ENCODE measurements around the gene CERS6. TPM values are rescaled to one million over a fixed set of nuclear protein-coding genes. Genes with fewer than 3 reads are reported as not detected.

The CERS6 gene
- total RNA-seq, 1 experiment from 2014 or later = 12.4 TPM

DNA sequence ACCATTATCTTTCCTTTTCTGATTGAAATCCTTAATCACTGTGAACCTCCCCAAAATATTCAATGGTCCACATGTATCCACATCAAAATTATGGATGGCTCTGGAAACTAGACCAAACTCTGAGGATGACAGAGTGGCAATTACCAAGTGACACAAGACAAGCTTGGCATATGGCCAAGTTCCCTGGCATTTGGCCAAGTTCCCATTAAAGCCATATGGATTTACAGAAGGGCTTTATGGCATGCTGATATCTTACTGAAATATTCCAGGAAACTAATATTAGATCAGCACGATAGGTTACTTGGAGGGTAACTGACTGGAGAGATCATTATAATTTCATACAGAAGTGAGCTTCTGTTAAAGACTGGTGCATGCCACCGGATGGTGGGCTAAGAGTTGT is 21.9 kb upstream of the CERS6 start:
- no peaks in the 10 kb centered on the region for H3K9me3 ChIP-seq
- no peak for DNase-seq

DNA sequence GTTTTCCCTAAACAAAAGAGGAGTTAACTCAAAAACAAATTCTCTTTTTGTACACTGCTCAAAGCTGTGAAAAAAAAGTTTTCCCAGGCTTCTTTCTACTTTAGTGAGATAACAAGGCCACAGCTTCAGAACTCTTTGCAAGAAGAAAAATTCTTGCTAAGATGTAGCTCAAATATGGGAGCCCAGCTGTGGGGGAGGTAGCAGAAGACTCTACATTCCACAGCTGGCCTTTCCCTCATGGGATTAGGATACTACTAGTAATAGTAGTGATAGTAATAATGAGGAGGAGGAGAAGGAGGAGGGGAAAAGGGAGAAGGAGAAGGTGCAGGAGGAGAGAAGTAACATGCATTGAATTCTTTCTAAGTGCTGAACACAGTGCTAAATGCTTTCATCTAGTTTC is 19.2 kb upstream of the CERS6 start:
- DNase-seq = no peak
- H3K27me3 ChIP-seq = no peaks in the 10 kb centered on the region
- no peaks in the 10 kb centered on the region for H3K9me3 ChIP-seq
- H3K36me3 ChIP-seq = no peaks in the 10 kb centered on the region
- H3K4me3 ChIP-seq = no peak overlapping the region

More for the DNA sequence above, 21.9 kb upstream of the CERS6 start:
- no peaks in the 10 kb centered on the region for H3K27me3 ChIP-seq
- H3K36me3 ChIP-seq = no peaks in the 10 kb centered on the region
- no peak overlapping the region for H3K4me3 ChIP-seq

DNA sequence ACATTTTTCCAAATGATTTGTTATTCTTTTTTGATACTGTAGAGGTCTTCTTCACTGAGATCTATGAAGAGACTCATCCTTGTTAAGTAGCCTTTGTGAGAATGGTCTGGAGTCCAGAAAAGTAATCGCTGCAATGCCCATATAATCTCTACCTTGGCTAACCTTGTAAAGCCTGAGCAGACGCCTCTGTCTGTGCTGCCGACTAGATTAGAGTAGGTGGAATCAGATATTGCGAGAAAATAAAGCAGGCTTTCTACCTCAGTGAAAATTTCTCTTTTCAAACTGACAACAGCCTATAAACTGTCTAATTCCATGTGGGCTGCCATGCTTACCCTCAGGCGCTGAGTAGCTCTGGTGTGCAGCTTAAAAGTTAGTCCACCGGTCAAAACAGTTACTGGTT is 17.5 kb upstream of the CERS6 start:
- Histone ChIP-seq H3K27me3 (no peaks in the 10 kb centered on the region), H3K4me3 (no peak overlapping the region), H3K36me3 (no peaks in the 10 kb centered on the region), H3K9me3 (no peaks in the 10 kb centered on the region)
- DNase-seq = no peak

DNA sequence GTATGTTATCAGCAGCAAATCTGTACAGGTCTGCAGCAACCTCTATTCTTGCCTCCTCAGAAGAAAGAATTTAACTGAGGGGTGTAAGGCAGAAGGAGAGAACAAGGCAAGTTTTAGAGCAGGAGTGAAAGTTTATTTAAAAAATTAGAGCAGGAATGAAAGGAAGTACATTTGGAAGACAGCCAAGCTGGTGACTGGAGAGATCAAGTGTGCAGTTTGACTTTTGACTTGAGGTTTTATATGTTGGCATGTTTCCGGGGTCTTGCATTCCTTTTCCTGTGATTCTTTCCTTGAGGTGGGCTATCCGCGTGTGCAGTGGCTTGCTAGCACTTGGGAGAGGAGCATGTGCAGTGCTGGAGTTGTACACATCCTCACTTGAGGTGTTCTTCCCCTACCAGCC is 16.5 kb upstream of the CERS6 start:
- no peak for DNase-seq
- H3K4me3 ChIP-seq = no peak overlapping the region
- no peaks in the 10 kb centered on the region for H3K27me3 ChIP-seq
- H3K9me3 ChIP-seq = no peaks in the 10 kb centered on the region; the same call in 1 of the 2 replicates
- no peaks in the 10 kb centered on the region for H3K36me3 ChIP-seq

DNA sequence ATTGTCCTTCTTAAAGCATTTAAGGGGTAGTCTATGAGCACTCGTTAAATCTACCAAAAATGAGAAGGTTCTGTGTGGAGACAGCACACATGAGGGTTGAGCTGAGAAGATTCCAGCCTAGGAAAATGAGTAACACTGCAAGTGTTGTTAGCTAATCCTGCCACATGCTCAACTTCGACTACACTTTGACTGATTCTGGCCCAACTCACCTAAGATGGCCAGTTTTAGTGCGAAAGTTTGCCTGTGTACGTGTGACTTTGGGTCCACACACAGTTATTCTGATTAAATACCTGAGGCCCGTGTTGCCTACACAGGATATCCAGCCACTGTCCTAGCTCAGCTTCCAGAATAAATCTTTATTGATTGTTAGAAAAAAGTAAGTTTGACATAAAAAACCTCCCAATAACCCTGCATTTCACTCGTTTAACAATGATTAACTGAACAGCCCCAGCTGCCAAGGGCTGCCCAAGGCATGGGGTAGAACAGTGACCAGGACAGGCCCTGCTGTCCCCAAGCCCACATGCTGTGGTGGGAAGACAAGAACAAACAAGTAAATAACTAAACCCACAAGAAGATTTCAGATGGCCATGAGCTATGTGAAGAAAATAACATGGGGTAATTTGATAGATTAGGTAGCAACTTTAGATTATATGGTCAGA is 14.7 kb upstream of the CERS6 start:
- no peak for DNase-seq
- Histone ChIP-seq H3K36me3 (no peaks in the 10 kb centered on the region), H3K27me3 (no peaks in the 10 kb centered on the region), H3K4me3 (no peak overlapping the region), H3K9me3 (no peaks in the 10 kb centered on the region; the same call in 1 of the 2 replicates)

DNA sequence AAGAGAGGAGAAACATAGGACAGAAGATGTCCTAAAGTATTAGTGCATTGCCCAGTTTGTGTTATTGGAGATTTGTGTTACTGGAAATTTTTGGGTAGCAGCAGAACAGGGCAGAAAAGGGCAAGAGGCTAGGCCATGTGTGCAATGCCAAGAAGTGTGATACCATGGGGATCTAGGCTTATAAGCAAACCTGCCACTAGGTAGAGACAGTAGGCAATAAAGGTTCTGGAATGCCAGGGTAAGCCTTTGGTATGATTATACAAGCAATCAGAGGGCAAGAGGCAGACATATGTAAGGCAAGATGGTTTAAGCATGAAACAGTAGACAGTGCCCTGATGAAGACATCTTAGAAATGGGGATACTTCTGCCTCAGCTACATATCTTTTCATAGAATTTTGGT is 12.3 kb upstream of the CERS6 start:
- H3K9me3 ChIP-seq = no peaks in the 10 kb centered on the region; the same call in 1 of the 2 replicates
- H3K27me3 ChIP-seq = no peaks in the 10 kb centered on the region
- DNase-seq = no peak
- no peaks in the 10 kb centered on the region for H3K36me3 ChIP-seq
- no peak overlapping the region for H3K4me3 ChIP-seq

DNA sequence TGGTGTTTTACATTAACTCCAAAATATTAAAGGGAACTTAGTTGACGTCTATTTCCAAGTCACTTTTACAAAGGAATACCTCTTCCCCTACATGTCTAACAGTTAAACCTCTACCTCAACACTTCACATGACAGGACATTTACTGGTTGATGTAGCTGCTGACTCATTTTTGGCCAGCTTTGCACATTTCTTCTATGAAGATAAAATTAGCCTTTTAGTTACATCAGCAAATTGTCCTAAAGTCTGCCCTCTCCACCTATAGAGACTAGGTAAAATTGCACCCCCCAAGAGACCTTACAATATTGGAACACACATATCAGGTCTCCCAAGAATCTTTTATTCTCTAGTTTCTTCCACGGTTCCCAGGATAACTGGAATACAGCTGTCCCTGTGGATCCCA is 10.1 kb upstream of the CERS6 start:
- Histone ChIP-seq H3K4me3 (no peak overlapping the region), H3K36me3 (no peaks in the 10 kb centered on the region), H3K9me3 (no peaks in the 10 kb centered on the region; the same call in 1 of the 2 replicates), H3K27me3 (no peaks in the 10 kb centered on the region)
- DNase-seq = no peak

DNA sequence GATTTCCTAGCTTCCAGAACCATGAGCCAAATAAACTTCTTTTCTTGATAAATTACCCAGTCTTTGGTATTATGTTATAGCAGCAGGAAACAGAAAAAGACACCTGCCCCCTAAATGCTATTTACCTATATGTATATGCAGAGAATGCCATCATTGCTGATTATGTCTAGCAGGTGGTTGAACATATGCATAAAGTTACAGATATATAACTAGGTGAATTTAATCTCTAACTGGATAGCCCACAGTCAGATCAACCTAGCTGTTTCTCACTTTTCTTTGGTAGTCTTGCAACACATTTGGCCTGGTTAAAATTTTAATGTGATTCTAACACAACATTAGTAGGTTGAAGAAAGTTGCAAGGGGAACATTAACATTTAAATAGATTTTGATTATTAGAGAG is 7.1 kb upstream of the CERS6 start:
- no peak for DNase-seq
- Histone ChIP-seq H3K36me3 (no peaks in the 10 kb centered on the region), H3K27me3 (no peaks in the 10 kb centered on the region), H3K9me3 (no peaks in the 10 kb centered on the region; the same call in 1 of the 2 replicates), H3K4me3 (no peak overlapping the region)

DNA sequence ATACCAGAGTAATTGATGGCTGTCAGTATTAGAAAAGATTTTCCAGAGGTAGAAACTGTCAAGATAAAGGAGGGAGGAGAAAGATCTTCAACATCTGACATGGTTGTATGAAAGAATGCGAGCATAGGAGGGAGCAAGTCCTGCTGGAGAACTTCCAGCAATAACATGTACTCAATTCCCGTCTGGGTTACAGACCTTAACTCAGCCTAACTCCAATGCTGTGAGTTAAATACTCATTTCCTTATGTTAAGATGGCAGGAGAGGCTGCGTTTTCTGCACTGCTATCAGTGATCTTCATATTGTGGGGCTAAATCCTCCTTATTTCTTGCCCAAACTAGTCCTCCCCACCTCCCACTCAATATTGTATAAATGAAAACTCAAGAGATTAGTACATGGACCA is 6.7 kb upstream of the CERS6 start:
- DNase-seq = no peak
- Histone ChIP-seq H3K27me3 (no peaks in the 10 kb centered on the region), H3K4me3 (no peak overlapping the region), H3K36me3 (no peaks in the 10 kb centered on the region), H3K9me3 (peaks cover under 1% of the 10 kb centered on the region; the same call in 1 of the 2 replicates)

DNA sequence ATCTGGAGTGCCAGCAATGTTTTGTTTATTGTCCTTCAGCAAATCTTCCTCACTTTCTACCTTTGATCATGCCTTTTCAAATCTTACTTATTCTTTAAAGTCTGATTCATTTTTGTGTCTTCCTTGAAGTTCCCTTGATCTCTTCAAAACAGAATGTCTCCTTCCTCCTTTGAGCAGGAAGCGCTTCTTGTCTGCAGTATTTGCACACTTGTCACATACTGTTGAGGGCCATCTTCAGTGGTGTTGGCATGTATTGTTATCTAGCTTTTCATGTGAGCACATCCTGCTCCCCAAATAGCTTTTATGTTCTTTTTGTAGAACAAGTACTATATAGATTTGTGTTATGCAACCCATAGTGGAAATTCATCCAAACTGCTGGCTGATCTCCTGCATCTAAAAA is 5.9 kb upstream of the CERS6 start:
- Histone ChIP-seq H3K4me3 (no peak overlapping the region), H3K9me3 (peaks cover 8% of the 10 kb centered on the region; the same call in 1 of the 2 replicates), H3K36me3 (no peaks in the 10 kb centered on the region), H3K27me3 (no peaks in the 10 kb centered on the region)
- DNase-seq = no peak

DNA sequence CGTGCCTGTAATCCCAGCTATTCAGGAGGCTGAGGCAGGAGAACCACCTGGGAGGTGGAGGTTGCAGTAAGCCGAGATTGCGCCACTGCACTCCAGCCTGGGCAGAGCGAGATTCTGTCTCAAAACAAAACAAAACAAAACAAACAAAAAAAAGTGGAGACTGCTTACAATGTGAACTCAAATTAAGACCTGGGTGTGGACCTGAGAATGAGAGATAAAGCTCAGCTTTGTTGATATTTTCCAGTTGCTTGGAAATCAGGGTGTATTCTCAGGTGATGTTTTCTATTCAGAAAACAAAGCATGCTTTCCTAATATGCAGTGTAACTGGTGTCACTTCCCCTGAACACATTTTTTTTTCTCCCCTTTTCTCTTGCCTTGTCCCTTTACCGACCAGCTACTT is 5.3 kb upstream of the CERS6 start:
- Histone ChIP-seq H3K36me3 (no peaks in the 10 kb centered on the region), H3K4me3 (no peak overlapping the region), H3K27me3 (no peaks in the 10 kb centered on the region), H3K9me3 (peaks cover 8% of the 10 kb centered on the region; the same call in 1 of the 2 replicates)
- DNase-seq = no peak

DNA sequence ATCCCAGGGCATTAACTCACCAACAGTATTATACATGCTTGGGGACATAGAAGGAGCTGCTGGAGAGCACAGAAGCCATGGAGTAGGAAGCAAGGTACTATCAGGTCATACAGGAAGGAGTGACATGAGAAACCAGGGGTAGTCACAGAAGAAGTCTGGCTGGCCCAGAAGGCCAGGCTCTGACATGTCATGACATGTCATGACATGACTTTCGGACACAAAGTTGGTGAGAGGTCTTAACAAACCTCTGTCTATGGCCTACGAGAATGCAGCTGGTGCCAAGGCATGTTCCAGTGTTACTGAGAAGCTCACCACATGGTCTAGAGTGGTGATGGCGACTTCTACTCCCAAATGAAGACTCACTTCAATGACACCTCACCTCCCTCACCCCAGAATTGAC is 3.3 kb upstream of the CERS6 start:
- H3K4me3 ChIP-seq = no peak overlapping the region
- H3K36me3 ChIP-seq = no peaks in the 10 kb centered on the region
- H3K9me3 ChIP-seq = peaks cover 8% of the 10 kb centered on the region; the same call in 1 of the 2 replicates
- no peaks in the 10 kb centered on the region for H3K27me3 ChIP-seq
- DNase-seq = no peak

DNA sequence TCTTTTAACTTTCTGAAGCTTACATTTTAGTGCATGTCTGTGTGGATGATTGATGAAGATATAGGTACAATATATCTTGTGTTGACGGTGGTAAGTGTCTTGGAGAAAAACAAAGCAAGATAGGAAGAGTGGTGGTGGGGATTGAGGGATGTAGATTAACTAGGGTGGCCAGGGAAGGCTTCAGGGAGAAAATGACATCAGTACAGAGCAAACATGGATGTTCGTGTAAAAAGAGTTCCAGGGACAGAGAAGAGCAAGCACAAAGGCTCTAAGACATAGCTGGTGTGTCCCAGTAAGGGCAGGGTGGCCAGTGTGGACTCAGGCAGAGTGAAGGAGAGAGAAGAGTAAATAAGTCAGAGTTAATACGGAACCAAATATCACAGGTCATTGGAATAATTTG is 2.7 kb upstream of the CERS6 start:
- no peaks in the 10 kb centered on the region for H3K36me3 ChIP-seq
- H3K4me3 ChIP-seq = no peak overlapping the region
- DNase-seq = no peak
- peaks cover 8% of the 10 kb centered on the region; the same call in 1 of the 2 replicates for H3K9me3 ChIP-seq
- no peaks in the 10 kb centered on the region for H3K27me3 ChIP-seq

DNA sequence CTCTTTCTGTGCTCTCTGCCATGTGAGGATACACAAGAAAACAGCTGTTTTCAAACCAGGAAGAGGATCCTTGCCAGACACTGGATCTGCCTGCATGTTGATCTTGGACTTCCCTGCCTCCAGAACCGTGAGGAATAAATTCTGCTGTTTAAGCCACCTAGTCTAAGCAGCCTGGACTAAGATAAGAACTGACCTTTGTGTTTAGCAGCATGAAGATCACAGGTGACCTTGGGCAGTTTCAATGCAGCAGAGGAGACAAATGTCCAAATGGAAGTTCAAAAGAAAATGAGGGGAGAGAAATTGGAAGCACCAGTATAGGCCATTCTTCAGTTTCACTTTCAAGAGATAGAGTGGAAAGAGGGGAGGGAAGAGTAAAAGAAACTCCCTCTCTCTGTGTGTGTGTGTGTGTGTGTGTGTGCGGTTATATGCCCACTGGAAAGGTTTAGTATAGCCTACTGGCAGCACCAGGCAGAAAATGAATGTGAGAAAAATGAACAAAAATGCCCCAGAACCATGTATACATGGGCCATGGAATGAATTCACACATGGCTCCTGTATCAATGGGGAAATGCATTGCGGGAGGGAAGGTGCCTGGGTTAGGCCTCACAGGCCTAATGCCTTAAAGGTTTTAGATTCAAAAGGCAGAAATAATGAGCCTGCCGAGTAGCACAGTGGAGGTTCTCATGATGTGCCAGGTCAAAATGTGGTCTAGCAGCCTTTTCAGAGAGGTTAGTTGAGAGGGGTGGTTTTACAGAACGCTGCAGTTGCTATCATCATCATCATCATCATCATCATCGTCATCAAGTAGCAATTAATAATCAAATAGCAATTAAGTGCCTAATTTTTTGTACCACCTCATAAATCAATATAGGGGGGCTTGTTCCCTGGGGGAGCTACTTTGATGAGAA is 1.1 kb upstream of the CERS6 start:
- no peaks in the 10 kb centered on the region for H3K36me3 ChIP-seq
- peak overlapping the region; percentile 94 for H3K4me3 ChIP-seq
- no peak for DNase-seq

DNA sequence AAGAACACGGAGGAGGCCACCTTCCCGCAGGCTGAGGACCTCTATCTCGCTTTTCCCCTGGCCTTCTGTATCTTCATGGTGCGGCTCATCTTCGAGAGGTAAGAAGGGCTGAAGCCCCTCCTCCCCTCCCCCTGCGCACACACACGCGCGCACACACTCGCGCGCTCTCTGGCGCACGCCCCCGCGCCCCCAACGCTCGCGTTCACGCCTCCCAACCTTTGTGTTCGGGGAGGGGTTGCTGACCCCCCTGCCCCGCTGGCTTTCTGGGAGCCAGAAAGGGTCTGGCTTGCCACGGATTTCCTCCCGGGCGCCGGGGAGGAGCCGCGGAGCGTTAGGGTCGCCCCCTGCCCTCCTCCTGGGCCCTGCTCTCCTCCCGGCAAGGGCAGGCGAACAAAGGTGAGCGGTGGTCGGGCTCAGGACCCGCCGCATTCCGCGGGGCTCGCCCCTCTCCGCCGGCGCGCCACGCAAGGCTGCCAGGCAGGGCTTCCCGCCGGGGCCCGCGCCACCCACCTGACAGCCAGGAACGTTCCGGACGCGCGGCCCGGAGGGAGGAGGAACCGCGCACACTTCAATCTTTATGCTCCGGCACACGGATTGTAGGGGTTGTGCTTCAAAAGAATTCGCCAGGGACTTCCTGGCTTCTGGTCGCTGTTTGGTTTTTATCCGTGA is 583 bp downstream of the CERS6 start:
- Histone ChIP-seq H3K27me3 (no peaks in the 10 kb centered on the region), H3K36me3 (no peaks in the 10 kb centered on the region), H3K4me3 (peak overlapping the region; percentile 94), H3K9me3 (peaks cover 8% of the 10 kb centered on the region; the same call in 1 of the 2 replicates)
- DNase-seq = peak; percentile 48

More for the DNA sequence above, 1.1 kb upstream of the CERS6 start:
- Histone ChIP-seq H3K27me3 (no peaks in the 10 kb centered on the region), H3K9me3 (peaks cover 8% of the 10 kb centered on the region; the same call in 1 of the 2 replicates)

DNA sequence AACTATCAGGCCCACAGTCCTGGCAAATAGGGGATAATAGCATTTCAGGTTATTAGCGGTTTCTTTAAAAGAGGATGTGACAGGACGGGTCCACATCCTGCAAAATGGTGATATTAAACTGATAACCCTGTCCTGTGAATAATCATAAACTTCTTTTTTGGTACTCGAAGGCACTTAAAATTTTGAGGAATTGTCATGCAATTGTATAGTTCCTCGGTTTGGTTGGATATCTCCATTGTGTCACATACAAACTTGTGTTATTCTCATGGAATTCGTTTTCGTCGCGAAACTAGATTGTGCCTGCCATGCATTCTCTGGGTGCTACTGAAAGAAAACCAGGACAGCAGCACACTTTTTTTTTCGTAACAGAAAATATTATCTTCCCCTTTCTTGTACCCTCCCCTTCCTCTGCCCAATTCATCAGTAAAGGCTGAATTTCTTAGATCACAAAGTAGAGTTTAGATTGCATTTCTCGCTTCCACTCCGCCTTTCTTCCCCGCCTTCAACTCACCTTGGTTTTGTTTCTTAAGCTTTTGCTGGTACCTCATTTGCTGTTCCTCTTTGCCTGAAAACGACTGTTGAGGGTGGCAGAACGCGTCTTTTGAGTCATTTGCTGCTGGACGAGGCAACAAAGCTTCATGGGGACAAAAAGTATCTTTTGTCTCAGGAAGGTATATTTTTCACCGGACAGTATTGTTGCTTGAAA is 1.3 kb downstream of the CERS6 start:
- H3K27me3 ChIP-seq = no peaks in the 10 kb centered on the region
- DNase-seq = no peak
- H3K4me3 ChIP-seq = peak overlapping the region; percentile 94
- peaks cover 8% of the 10 kb centered on the region; the same call in 1 of the 2 replicates for H3K9me3 ChIP-seq
- H3K36me3 ChIP-seq = no peaks in the 10 kb centered on the region

Data from MG63 (cell line).